HEK293 (cell line): Measurements from ENCODE around the gene TMEM145.

Experiments
- CTCF ChIA-PET: fragments of 350-600 bp; formaldehyde crosslinking; extraction: SDS; loops from one replicate; lab custom pipeline; 2021; ENCODE audit warnings: antibody characterized with exemption; lab: Yijun Ruan, JAX
- POLR2A ChIA-PET: fragments of 300-600 bp; formaldehyde crosslinking; extraction: SDS; loops from one replicate; lab custom pipeline; 2020; ENCODE audit warnings: antibody characterized with exemption, inconsistent platforms; lab: Yijun Ruan, JAX
- H3K27ac ChIP-seq: fragments of 200-500 bp; sonication (Bioruptor generic); 2 replicates; pipeline ENCODE4 v1.5.1; 2014; ENCODE audit warnings: low read depth, low read length, control low read depth, inconsistent platforms; ENCODE audit errors: extremely low read depth
- H3K36me3 ChIP-seq, 2 experiments: fragments of 200-500 bp in 1 of 2; sonication (Bioruptor generic) in 1 of 2; 1 replicate in 1 of 2; 2 replicates in 1 of 2; pipeline ENCODE4 v1.5.1; 2014 to 2017; ENCODE audit warnings: inconsistent platforms in 2 of 2, low read length in 2 of 2; ENCODE audit not compliant: control insufficient read depth in 2 of 2, insufficient read depth in 1 of 2
- H3K4me1 ChIP-seq: fragments of 200-500 bp; sonication (Bioruptor generic); 2 replicates; pipeline ENCODE4 v1.5.1; 2014; ENCODE audit warnings: mild to moderate bottlenecking, low read length, inconsistent platforms; ENCODE audit not compliant: control insufficient read depth, insufficient read depth
- H3K4me3 ChIP-seq: 2 replicates; pipeline ENCODE4 v1.5.1; 2011; ENCODE audit warnings: low read depth, mild to moderate bottlenecking, control low read depth, low read length, moderate library complexity
- H3K9me3 ChIP-seq: fragments of 200-500 bp; sonication (Bioruptor generic); 2 replicates; pipeline ENCODE4 v1.5.1; 2014; ENCODE audit warnings: low read depth, low read length, inconsistent platforms; ENCODE audit not compliant: control insufficient read depth, insufficient read depth
- HOXD13 ChIP-seq: sonication (generic); formaldehyde crosslinking; IDR thresholded peaks from 2 replicates; pipeline ENCODE4 v1.8.0; 2022; ENCODE audit warnings: missing genetic modification reagents, borderline replicate concordance
- IKZF3 ChIP-seq: fragments of 450-650 bp; IDR thresholded peaks from 2 replicates; pipeline ENCODE4 v1.5.0; 2018; ENCODE audit warnings: missing biosample characterization, mild to moderate bottlenecking, missing genetic modification characterization, moderate library complexity
- KLF10 ChIP-seq: fragments of 450-650 bp; IDR thresholded peaks from 2 replicates; pipeline ENCODE4 v1.5.1; 2018; ENCODE audit warnings: missing biosample characterization, mild to moderate bottlenecking, missing genetic modification characterization
- SCRT2 ChIP-seq: fragments of 450-650 bp; formaldehyde crosslinking; IDR thresholded peaks from 2 replicates; pipeline ENCODE4 v1.5.1; 2016; ENCODE audit warnings: missing biosample characterization, missing genetic modification characterization
- YY2 ChIP-seq: fragments of 450-650 bp; formaldehyde crosslinking; IDR thresholded peaks from 2 replicates; pipeline ENCODE4 v1.5.1; 2016; ENCODE audit warnings: missing biosample characterization, missing genetic modification characterization
- ZBTB21 ChIP-seq: fragments of 450-650 bp; formaldehyde crosslinking; IDR thresholded peaks from 2 replicates; pipeline ENCODE4 v1.5.1; 2017; ENCODE audit warnings: missing biosample characterization, missing genetic modification characterization
- ZNF146 ChIP-seq: fragments of 450-650 bp; formaldehyde crosslinking; IDR thresholded peaks from 2 replicates; pipeline ENCODE4 v1.5.1; 2016; ENCODE audit warnings: missing biosample characterization, missing genetic modification characterization
- ZNF16 ChIP-seq: fragments of 450-650 bp; formaldehyde crosslinking; IDR thresholded peaks from 2 replicates; pipeline ENCODE4 v1.5.1; 2016; ENCODE audit warnings: low read depth, missing biosample characterization, missing genetic modification characterization
- ZNF175 ChIP-seq: fragments of 450-650 bp; formaldehyde crosslinking; IDR thresholded peaks from 2 replicates; pipeline ENCODE4 v1.5.1; 2016; ENCODE audit warnings: missing biosample characterization, missing genetic modification characterization
- ZNF266 ChIP-seq: fragments of 450-650 bp; formaldehyde crosslinking; IDR thresholded peaks from 2 replicates; pipeline ENCODE4 v1.5.1; 2016; ENCODE audit warnings: missing biosample characterization, missing genetic modification characterization, low read depth
- ZNF274 ChIP-seq, 2 experiments: fragments of 200-500 bp in 1 of 2; fragments of 450-650 bp in 1 of 2; sonication (Bioruptor generic) in 1 of 2; formaldehyde crosslinking in 1 of 2; IDR thresholded peaks; 2 replicates each; pipeline versions ENCODE4 v1.5.1 to v1.6.1; 2014 to 2016; ENCODE audit warnings: borderline replicate concordance in 1 of 2, inconsistent platforms in 1 of 2, low read length in 1 of 2, missing biosample characterization in 1 of 2, missing genetic modification characterization in 1 of 2
- ZNF585B ChIP-seq: fragments of 450-650 bp; formaldehyde crosslinking; IDR thresholded peaks from 2 replicates; pipeline ENCODE4 v1.5.1; 2016; ENCODE audit warnings: missing biosample characterization, missing genetic modification characterization
- ZNF791 ChIP-seq: fragments of 450-650 bp; formaldehyde crosslinking; IDR thresholded peaks from 2 replicates; pipeline ENCODE4 v1.5.1; 2016; ENCODE audit warnings: missing biosample characterization, missing genetic modification characterization
- ZNF792 ChIP-seq: fragments of 450-650 bp; formaldehyde crosslinking; IDR thresholded peaks from 2 replicates; pipeline ENCODE4 v1.5.1; 2016; ENCODE audit warnings: missing biosample characterization, missing genetic modification characterization
- ZSCAN16 ChIP-seq: fragments of 450-650 bp; formaldehyde crosslinking; IDR thresholded peaks from 2 replicates; pipeline ENCODE4 v1.5.1; 2016; ENCODE audit warnings: missing biosample characterization, missing genetic modification characterization
- TF ChIP-seq, protein P1 (sequence below): fragments of 450-650 bp; formaldehyde crosslinking; IDR thresholded peaks from 2 replicates; pipeline ENCODE4 v1.5.0; 2017; ENCODE audit warnings: missing biosample characterization, missing genetic modification characterization, borderline replicate concordance
- TF ChIP-seq, protein P2 (sequence below): fragments of 450-650 bp; formaldehyde crosslinking; IDR thresholded peaks from 2 replicates; pipeline ENCODE4 v1.5.1; 2016; ENCODE audit warnings: missing biosample characterization, missing genetic modification characterization
- TF ChIP-seq, protein P3 (sequence below): fragments of 450-650 bp; formaldehyde crosslinking; IDR thresholded peaks from 2 replicates; pipeline ENCODE4 v1.5.1; 2016; ENCODE audit warnings: missing biosample characterization, missing genetic modification characterization
- TF ChIP-seq, protein P4 (sequence below): fragments of 450-650 bp; formaldehyde crosslinking; IDR thresholded peaks from 2 replicates; pipeline ENCODE4 v1.5.1; 2016; ENCODE audit warnings: missing biosample characterization, missing genetic modification characterization, borderline replicate concordance
- TF ChIP-seq, protein P5 (sequence below): fragments of 450-650 bp; formaldehyde crosslinking; optimal IDR thresholded peaks from 2 replicates; pipeline ENCODE3; 2016; ENCODE audit warnings: missing biosample characterization, mild to moderate bottlenecking, missing genetic modification characterization

TMEM145 gene

DNA sequence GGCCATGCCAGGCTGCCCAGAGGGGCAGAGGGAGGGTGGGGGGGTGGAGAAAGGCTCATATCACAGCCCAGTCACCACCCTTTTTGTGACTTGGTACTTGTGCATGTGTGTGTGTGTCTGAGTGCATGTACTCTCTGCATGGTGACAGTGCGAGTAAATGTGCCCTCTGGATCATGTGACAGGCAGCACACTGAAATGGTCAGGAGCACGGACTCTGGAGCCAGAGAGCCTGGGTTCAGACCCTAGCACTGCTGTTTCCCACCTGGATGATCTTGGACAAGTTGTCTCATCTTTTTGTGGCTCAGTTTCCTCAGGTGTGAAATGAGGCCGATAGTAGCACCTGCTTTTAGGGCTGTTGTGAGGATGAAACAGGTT is 42.1 kb upstream of the TMEM145 start:
- peaks cover 5 to 44% of the 10 kb centered on the region in 2 experiments for H3K36me3 ChIP-seq
- CTCF ChIA-PET = interaction anchor here (1.3 to 2.7 kb wide), 2 partner anchors 9 to 25 kb away, joined by 5 to 28 read pairs; no protein-coding TSS in a partner anchor
- H3K27ac ChIP-seq = peak overlapping the region; percentile 60; the same call in 1 of the 2 replicates
- POLR2A ChIA-PET = interaction anchor here (2.7 kb wide), 1 partner anchor 28 kb away, joined by 18 read pairs; the partner anchor contains the start of gene GSK3A
- peaks cover 16% of the 10 kb centered on the region for H3K4me1 ChIP-seq
- H3K9me3 ChIP-seq = no peaks in the 10 kb centered on the region
- H3K4me3 ChIP-seq = no peak overlapping the region
- TF ChIP-seq, protein P1, sequence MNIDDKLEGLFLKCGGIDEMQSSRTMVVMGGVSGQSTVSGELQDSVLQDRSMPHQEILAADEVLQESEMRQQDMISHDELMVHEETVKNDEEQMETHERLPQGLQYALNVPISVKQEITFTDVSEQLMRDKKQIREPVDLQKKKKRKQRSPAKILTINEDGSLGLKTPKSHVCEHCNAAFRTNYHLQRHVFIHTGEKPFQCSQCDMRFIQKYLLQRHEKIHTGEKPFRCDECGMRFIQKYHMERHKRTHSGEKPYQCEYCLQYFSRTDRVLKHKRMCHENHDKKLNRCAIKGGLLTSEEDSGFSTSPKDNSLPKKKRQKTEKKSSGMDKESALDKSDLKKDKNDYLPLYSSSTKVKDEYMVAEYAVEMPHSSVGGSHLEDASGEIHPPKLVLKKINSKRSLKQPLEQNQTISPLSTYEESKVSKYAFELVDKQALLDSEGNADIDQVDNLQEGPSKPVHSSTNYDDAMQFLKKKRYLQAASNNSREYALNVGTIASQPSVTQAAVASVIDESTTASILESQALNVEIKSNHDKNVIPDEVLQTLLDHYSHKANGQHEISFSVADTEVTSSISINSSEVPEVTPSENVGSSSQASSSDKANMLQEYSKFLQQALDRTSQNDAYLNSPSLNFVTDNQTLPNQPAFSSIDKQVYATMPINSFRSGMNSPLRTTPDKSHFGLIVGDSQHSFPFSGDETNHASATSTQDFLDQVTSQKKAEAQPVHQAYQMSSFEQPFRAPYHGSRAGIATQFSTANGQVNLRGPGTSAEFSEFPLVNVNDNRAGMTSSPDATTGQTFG = no peak
- TF ChIP-seq, protein P2, sequence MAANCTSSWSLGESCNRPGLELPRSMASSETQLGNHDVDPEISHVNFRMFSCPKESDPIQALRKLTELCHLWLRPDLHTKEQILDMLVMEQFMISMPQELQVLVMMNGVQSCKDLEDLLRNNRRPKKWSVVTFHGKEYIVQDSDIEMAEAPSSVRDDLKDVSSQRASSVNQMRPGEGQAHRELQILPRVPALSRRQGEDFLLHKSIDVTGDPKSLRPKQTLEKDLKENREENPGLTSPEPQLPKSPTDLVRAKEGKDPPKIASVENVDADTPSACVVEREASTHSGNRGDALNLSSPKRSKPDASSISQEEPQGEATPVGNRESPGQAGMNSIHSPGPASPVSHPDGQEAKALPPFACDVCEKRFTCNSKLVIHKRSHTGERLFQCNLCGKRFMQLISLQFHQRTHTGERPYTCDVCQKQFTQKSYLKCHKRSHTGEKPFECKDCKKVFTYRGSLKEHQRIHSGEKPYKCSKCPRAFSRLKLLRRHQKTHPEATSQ (tag by site-specific recombination) = no peak
- TF ChIP-seq, protein P3, sequence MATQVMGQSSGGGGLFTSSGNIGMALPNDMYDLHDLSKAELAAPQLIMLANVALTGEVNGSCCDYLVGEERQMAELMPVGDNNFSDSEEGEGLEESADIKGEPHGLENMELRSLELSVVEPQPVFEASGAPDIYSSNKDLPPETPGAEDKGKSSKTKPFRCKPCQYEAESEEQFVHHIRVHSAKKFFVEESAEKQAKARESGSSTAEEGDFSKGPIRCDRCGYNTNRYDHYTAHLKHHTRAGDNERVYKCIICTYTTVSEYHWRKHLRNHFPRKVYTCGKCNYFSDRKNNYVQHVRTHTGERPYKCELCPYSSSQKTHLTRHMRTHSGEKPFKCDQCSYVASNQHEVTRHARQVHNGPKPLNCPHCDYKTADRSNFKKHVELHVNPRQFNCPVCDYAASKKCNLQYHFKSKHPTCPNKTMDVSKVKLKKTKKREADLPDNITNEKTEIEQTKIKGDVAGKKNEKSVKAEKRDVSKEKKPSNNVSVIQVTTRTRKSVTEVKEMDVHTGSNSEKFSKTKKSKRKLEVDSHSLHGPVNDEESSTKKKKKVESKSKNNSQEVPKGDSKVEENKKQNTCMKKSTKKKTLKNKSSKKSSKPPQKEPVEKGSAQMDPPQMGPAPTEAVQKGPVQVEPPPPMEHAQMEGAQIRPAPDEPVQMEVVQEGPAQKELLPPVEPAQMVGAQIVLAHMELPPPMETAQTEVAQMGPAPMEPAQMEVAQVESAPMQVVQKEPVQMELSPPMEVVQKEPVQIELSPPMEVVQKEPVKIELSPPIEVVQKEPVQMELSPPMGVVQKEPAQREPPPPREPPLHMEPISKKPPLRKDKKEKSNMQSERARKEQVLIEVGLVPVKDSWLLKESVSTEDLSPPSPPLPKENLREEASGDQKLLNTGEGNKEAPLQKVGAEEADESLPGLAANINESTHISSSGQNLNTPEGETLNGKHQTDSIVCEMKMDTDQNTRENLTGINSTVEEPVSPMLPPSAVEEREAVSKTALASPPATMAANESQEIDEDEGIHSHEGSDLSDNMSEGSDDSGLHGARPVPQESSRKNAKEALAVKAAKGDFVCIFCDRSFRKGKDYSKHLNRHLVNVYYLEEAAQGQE = no peak
- TF ChIP-seq ZNF266 (tag by site-specific recombination) (no peak), SCRT2 (no peak), KLF10 (tag by site-specific recombination) (no peak), ZNF146 (no peak), YY2 (no peak), IKZF3 (tag by site-specific recombination) (no peak), HOXD13 (CRISPR knock-in tag) (no peak), ZNF175 (no peak), ZNF585B (tag by site-specific recombination) (no peak), ZNF274 (IDR thresholded peaks at IDR 0.05; ENCODE audit: low read length) (no peak), ZNF274 (tag by site-specific recombination; IDR thresholded peaks at IDR 0.05; ENCODE audit: borderline replicate concordance) (no peak), ZNF792 (tag by site-specific recombination) (no peak), ZNF791 (tag by site-specific recombination) (no peak), ZSCAN16 (no peak), ZNF16 (no peak), ZBTB21 (tag by site-specific recombination) (no peak)
- TF ChIP-seq, protein P4, sequence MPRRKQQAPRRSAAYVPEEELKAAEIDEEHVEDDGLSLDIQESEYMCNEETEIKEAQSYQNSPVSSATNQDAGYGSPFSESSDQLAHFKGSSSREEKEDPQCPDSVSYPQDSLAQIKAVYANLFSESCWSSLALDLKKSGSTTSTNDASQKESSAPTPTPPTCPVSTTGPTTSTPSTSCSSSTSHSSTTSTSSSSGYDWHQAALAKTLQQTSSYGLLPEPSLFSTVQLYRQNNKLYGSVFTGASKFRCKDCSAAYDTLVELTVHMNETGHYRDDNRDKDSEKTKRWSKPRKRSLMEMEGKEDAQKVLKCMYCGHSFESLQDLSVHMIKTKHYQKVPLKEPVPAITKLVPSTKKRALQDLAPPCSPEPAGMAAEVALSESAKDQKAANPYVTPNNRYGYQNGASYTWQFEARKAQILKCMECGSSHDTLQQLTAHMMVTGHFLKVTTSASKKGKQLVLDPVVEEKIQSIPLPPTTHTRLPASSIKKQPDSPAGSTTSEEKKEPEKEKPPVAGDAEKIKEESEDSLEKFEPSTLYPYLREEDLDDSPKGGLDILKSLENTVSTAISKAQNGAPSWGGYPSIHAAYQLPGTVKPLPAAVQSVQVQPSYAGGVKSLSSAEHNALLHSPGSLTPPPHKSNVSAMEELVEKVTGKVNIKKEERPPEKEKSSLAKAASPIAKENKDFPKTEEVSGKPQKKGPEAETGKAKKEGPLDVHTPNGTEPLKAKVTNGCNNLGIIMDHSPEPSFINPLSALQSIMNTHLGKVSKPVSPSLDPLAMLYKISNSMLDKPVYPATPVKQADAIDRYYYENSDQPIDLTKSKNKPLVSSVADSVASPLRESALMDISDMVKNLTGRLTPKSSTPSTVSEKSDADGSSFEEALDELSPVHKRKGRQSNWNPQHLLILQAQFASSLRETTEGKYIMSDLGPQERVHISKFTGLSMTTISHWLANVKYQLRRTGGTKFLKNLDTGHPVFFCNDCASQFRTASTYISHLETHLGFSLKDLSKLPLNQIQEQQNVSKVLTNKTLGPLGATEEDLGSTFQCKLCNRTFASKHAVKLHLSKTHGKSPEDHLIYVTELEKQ (tag by site-specific recombination) = no peak
- TF ChIP-seq, protein P5, sequence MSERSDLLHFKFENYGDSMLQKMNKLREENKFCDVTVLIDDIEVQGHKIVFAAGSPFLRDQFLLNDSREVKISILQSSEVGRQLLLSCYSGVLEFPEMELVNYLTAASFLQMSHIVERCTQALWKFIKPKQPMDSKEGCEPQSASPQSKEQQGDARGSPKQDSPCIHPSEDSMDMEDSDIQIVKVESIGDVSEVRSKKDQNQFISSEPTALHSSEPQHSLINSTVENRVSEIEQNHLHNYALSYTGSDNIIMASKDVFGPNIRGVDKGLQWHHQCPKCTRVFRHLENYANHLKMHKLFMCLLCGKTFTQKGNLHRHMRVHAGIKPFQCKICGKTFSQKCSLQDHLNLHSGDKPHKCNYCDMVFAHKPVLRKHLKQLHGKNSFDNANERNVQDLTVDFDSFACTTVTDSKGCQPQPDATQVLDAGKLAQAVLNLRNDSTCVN (tag by site-specific recombination) = no peak
